ENCODE data around the gene CTCF. TPM values are rescaled to one million over a fixed set of nuclear protein-coding genes. Genes with fewer than 3 reads are reported as not detected.

CTCF gene
- total RNA-seq, 1 experiment from 2014 or later, result 41.3 TPM

GRCh38 chr16:67679935-67680897, 117.9 kb downstream of the CTCF start:
- no peak for DNase-seq (ENCODE audit: low spot score)

GRCh38 chr16:67683767-67684166, 121.4 kb downstream of the CTCF start:
- DNase-seq (ENCODE audit: low spot score), result no peak

DNA sequence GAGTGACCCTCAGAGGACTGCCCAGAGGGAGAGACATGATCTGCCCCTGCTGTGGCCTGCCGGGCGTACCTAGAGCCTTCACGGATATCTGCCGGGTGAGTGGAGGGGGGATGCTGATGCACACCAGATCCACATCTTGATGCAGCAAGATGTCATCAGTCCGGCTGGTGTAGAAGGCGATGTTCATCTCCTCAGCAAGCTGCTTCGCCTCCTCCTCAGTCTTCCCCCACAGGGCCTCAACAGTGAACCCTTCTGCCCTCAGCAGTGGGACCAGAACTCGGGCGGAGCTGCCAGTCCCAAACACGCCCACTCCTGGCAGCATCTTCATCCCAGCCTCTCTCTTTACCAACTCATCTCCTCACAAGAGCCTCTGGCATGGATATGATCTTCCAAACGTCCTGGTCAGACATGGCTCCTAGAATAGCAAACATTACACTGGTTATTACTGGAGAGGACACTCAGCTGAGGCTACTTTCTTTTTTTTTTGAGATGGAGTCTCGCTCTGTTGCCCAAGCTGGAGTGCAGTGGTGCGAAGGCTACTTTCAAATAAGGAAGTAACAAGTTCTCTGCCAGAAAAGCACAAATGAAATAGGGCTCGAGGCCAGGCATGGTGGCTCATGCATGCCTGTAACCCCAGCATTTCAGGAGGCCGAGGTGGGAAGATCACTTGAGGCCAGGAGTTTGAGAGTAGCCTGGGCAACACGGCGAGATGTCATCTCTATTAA, 123.2 kb downstream of the CTCF start:
- no peak for DNase-seq (ENCODE audit: low spot score)

Other genes starting within 250 kb of the CTCF start
- not detected in 2 replicates for gene KCTD19, start 235.8 kb upstream of the CTCF start, total RNA-seq (2014; rRNA removed; shearing (Covaris generic))
- gene LRRC36, start 235.7 kb upstream of the CTCF start, total RNA-seq (2014; rRNA removed; shearing (Covaris generic)), result 0.79 TPM in 1 of 2 replicates, not detected in the other
- gene TPPP3, start 169.0 kb upstream of the CTCF start, total RNA-seq (2014; rRNA removed; shearing (Covaris generic)), result not detected in 2 replicates
- 3.0 and 3.2 TPM in 2 replicates for gene ZDHHC1, start 146.0 kb upstream of the CTCF start, total RNA-seq (2014; rRNA removed; shearing (Covaris generic))
- gene HSD11B2, start 131.4 kb upstream of the CTCF start, total RNA-seq (2014; rRNA removed; shearing (Covaris generic)), result 0.10 TPM in 1 of 2 replicates, not detected in the other
- 99.0 and 101 TPM in 2 replicates for gene ATP6V0D1, start 81.4 kb upstream of the CTCF start, total RNA-seq (2014; rRNA removed; shearing (Covaris generic))
- gene AGRP, start 79.0 kb upstream of the CTCF start, total RNA-seq (2014; rRNA removed; shearing (Covaris generic)), result not detected in 2 replicates
- gene RIPOR1, start 33.7 kb upstream of the CTCF start, total RNA-seq (2014; rRNA removed; shearing (Covaris generic)), result 10.4 and 11.0 TPM in 2 replicates
- 0.17 and 0.18 TPM in 2 replicates for gene CARMIL2, start 82.6 kb downstream of the CTCF start, total RNA-seq (2014; rRNA removed; shearing (Covaris generic))
- 29.1 and 45.6 TPM in 2 replicates for gene ACD, start 97.7 kb downstream of the CTCF start, total RNA-seq (2014; rRNA removed; shearing (Covaris generic))
- not detected in 2 replicates for gene PARD6A, start 98.4 kb downstream of the CTCF start, total RNA-seq (2014; rRNA removed; shearing (Covaris generic))
- gene ENKD1, start 104.2 kb downstream of the CTCF start, total RNA-seq (2014; rRNA removed; shearing (Covaris generic)), result 5.6 and 6.6 TPM in 2 replicates
- not detected in 2 replicates for gene C16orf86, start 104.3 kb downstream of the CTCF start, total RNA-seq (2014; rRNA removed; shearing (Covaris generic))
- gene GFOD2, start 156.8 kb downstream of the CTCF start, total RNA-seq (2014; rRNA removed; shearing (Covaris generic)), result 10.7 and 11.5 TPM in 2 replicates
- 1.7 and 3.2 TPM in 2 replicates for gene RANBP10, start 244.0 kb downstream of the CTCF start, total RNA-seq (2014; rRNA removed; shearing (Covaris generic))
- gene TSNAXIP1, start 244.4 kb downstream of the CTCF start, total RNA-seq (2014; rRNA removed; shearing (Covaris generic)), result 0.48 TPM in 1 of 2 replicates, not detected in the other